ENCODE data around the gene CSMD2.

Gene CSMD2

GRCh38 chr1:33743221-33743998 lies 421.6 kb downstream of the CSMD2 start:
- no peak for DNase-seq (ENCODE audit: low read depth)

GRCh38 chr1:33742663-33743062 lies 422.4 kb downstream of the CSMD2 start:
- no peak for DNase-seq (ENCODE audit: low read depth)

- DNase-seq (ENCODE audit: low read depth) = no peak
These were observed 423.3 kb downstream of the CSMD2 start for GRCh38 chr1:33741749-33742148.

GRCh38 chr1:33740040-33740744 lies 424.8 kb downstream of the CSMD2 start:
- DNase-seq (ENCODE audit: low read depth) = no peak

- no peak for DNase-seq (ENCODE audit: low read depth)
These were observed 426.1 kb downstream of the CSMD2 start for GRCh38 chr1:33738976-33739375.

- no peak for DNase-seq (ENCODE audit: low read depth)
These were observed 426.5 kb downstream of the CSMD2 start for GRCh38 chr1:33738536-33738935.

GRCh38 chr1:33736496-33736895 lies 428.5 kb downstream of the CSMD2 start:
- DNase-seq (ENCODE audit: low read depth) = no peak

- DNase-seq (ENCODE audit: low read depth) = no peak
These were observed 429.4 kb downstream of the CSMD2 start for GRCh38 chr1:33735624-33736023.

GRCh38 chr1:33727310-33727709 lies 437.7 kb downstream of the CSMD2 start:
- no peak for DNase-seq (ENCODE audit: low read depth)

- no peak for DNase-seq (ENCODE audit: low read depth)
These were observed 438.7 kb downstream of the CSMD2 start for GRCh38 chr1:33726274-33726804.

- DNase-seq (ENCODE audit: low read depth) = no peak
These were observed 439.4 kb downstream of the CSMD2 start for GRCh38 chr1:33725556-33726160.

- DNase-seq (ENCODE audit: low read depth) = no peak
These were observed 440.0 kb downstream of the CSMD2 start for GRCh38 chr1:33725037-33725436.

GRCh38 chr1:33724348-33724747 lies 440.7 kb downstream of the CSMD2 start:
- DNase-seq (ENCODE audit: low read depth) = no peak

GRCh38 chr1:33723251-33723650 lies 441.8 kb downstream of the CSMD2 start:
- DNase-seq (ENCODE audit: low read depth) = no peak

- DNase-seq (ENCODE audit: low read depth) = no peak
These were observed 443.7 kb downstream of the CSMD2 start for GRCh38 chr1:33721301-33721815.

GRCh38 chr1:33719771-33720670 lies 445.0 kb downstream of the CSMD2 start:
- DNase-seq (ENCODE audit: low read depth) = no peak

GRCh38 chr1:33719326-33719725 lies 445.7 kb downstream of the CSMD2 start:
- no peak for DNase-seq (ENCODE audit: low read depth)

GRCh38 chr1:33718186-33718585 lies 446.8 kb downstream of the CSMD2 start:
- DNase-seq (ENCODE audit: low read depth) = no peak

GRCh38 chr1:33716976-33717688 lies 447.9 kb downstream of the CSMD2 start:
- no peak for DNase-seq (ENCODE audit: low read depth)

- no peak for DNase-seq (ENCODE audit: low read depth)
These were observed 449.7 kb downstream of the CSMD2 start for GRCh38 chr1:33715195-33715811.
